GM19468 (cell line): ENCODE measurements around the gene ANKIB1.
"Not testable (repeated sequence)": the region's sequence is repeated elsewhere in the genome, so short reads cannot be mapped to it uniquely, and the experiment has no call there.

Experiments used
- ATAC-seq: cut with Tn5 transposase; IDR thresholded peaks from one replicate; pipeline ENCODE4 v1.9.1; 2021; ENCODE audit warnings: mild to moderate bottlenecking, moderate library complexity, moderate number of reproducible peaks; ENCODE audit not compliant: unreplicated experiment; ENCODE audit errors: extremely low read depth

The ANKIB1 gene

DNA sequence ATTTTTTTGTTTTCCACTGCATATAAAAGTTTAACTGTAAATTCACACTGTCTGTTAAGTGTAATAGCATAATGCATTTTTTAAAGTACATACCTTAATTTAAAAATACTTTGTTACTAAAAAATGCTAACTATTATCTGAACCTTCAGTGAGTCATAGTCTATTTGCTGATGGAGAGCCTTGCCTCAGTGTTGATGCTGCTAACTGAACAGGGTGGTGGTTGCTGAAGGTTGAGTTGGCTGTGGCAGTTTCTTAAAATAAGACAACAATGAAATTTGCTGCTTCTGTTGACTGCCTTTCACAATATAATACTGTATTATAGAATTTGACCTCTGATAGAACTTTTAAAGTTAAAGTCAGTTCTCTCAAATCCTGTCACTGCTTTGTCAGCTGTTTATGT lies 129.2 kb downstream of the ANKIB1 start:
- no peak for ATAC-seq

DNA sequence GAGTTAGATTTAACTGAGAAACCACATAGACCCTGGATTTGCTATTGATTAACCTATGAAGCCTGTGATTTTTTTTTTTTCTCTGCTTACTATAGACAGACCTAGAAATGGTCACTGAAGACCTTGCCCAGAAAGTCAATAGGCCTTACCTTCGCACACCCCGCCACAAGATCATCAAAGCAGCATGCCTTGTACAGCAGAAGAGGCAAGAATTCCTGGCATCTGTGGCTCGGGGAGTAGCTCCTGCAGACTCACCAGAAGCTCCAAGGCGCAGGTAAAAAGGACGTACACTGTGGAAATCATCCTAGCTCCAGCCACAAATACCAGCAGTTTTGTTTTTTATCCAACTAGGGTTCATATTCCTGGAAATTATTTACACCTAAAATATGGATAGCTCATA lies 145.3 kb downstream of the ANKIB1 start:
- no peak for ATAC-seq

DNA sequence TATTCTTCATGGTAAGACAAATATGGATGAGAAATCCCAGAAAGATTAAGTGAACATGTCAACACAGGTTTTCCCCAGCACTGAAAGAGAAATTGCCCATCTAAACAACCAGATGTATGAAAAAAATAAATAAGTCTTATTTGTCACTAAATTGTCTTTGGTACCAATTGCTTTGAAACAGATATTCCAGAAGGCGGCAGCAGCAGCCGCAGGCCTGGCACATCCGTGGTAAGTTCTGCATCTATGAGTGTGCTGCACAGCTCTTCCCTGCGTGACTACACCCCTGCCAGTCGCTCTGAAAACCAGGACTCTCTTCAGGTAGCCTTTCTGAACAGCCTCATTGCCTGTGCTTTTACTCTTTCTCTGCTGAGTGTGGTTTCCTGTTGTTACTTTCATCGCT lies 151.8 kb downstream of the ANKIB1 start:
- no peak for ATAC-seq

GRCh38 chr7:92400013-92400412 lies 154.2 kb downstream of the ANKIB1 start:
- no peak for ATAC-seq

DNA sequence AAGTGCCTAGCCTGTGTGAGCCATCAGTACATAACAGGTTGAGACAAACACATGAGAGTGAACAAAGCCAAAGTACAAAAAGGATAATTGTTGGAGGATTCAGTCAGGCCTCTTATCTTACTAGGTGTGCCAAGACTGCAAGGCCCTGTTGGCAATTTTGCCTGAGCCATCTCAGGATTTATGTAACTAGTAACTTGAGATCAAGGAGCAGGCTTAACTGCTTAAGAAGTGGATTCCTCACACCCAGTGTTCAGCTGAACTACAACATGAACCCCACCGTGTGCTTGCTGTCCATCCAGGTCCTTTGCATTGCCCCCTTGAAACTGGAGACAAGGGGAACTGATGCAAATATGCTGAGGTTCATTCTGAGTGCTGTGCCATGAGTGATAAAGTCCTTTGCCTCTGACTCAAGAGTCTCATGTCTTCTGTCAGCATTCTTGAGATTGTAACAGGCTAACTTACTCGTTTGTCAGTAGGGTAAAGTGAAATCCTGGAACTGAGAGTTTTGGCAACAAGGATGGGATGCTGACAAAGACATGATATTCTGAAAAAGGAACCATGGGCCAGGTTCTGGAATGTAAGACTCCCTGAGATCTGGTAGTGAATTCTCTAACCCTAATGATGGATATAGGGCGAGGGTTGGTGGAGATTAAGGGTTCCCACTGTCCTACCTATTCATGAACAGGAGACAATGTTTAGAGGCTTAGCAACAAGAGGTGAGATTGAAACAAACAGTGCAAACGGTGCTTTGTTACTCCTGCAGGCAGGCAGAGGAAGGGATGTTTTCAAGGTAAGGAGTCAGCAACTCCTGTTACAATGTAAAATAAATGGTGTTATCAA lies 157.4 kb downstream of the ANKIB1 start:
- no peak for ATAC-seq

DNA sequence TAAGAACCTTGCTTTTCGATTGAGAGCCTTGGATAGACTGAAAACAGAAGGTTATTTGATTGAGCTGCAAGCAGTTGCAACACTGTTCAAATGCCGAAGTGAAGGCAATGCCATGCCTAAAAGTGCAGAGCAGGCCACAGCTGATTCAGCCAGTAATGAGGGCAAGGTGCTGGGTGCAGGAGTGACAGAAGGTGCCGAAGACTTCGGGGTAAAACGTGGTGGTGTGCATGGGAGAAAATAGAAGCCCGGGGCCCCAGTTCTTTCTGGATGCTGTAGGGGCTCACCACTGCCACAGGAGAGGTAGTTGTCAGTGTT lies 157.9 kb downstream of the ANKIB1 start:
- ATAC-seq, result no peak

- ATAC-seq, result no peak
These were observed 158.4 kb downstream of the ANKIB1 start for GRCh38 chr7:92404170-92404614.

DNA sequence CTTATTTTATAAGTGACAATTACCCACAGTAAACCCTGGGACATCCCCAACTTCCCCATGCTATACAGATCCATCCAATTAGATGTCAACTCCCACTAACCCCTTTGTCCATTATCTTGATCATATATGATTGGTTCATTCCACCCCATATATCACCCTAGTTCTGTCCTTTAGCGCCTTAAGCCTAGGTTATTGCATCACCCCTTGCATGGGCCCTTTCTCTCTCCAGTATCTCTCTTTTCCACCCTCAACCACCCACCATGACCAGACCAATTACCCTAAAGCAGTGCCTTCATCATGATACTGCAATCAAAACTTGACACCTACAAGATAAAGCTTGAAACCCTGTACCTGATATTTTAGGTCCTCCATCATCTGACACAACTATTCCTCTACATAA lies 163.6 kb downstream of the ANKIB1 start:
- no peak for ATAC-seq

DNA sequence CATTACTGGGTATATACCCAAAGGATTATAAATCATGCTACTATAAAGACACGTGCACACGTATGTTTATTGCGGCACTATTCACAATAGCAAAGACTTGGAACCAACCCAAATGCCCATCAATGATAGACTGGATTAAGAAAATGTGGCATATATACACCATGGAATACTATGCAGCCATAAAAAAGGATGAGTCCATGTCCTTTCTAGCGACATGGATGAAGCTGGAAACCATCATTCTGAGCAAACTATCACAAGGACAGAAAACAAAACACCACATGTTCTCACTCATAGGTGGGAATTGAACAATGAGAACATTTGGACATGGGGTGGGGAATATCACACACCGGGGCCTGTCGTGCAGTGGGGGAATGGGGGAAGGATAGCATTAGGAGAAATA lies 164.4 kb downstream of the ANKIB1 start:
- ATAC-seq, result not testable (repeated sequence)

DNA sequence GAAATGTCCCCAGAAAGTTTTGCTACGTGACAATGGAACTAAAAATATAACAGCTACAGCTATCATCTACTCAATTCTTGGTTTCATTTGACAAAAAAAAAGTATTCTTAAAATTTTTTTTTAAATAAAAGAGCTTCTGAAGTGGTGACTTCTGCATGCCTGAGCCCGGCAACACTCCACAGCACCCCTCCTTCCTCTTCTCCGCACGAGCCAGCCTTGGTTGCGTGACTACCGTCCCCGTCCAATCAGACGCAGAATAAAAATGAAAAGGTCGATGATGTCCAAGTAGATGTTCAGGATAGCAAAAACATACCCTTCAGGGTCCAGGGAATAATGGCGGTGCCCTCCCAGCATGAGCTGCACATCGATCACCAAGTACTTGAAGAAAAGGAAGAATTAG lies 167.0 kb downstream of the ANKIB1 start:
- no peak for ATAC-seq

DNA sequence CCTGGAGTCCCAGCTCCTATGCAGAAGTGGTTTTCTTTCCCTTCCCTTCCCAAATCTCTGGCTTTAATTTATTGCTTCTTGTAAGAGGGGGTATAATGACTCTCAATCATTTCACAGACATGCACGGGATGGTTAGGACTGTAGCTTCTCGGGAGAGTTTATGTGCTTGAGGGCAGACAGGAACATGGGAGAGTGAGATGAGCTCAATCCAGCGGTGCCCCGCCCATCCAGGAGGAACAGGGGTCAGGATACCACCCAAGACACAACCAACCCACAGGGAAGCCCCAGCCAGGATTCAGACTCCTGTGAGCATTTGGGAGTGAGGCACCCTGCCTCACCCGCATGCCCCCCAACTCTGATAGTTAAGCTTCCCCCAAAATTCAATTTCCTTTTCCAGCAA lies 167.8 kb downstream of the ANKIB1 start:
- no peak for ATAC-seq

GRCh38 chr7:92415225-92415624 lies 169.5 kb downstream of the ANKIB1 start:
- no peak for ATAC-seq

DNA sequence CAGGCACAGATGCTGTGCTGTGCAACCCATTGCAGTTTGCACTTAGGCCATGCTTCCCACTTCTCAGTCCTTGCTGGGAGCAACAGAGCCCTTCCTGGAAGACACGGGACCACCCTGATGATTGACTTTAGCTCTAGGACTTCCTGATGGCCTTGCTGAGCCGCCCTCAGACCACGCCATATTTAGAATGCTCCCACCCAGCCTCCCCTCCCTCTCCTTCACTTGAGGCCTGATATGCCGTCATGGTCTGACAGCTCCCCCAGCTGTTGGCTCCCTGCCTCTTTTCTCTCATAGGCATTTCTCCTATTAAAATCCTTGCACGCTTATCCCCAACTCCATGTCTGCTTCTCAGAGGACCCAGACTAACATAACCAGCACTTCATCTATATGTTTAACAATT lies 172.1 kb downstream of the ANKIB1 start:
- ATAC-seq, result no peak

DNA sequence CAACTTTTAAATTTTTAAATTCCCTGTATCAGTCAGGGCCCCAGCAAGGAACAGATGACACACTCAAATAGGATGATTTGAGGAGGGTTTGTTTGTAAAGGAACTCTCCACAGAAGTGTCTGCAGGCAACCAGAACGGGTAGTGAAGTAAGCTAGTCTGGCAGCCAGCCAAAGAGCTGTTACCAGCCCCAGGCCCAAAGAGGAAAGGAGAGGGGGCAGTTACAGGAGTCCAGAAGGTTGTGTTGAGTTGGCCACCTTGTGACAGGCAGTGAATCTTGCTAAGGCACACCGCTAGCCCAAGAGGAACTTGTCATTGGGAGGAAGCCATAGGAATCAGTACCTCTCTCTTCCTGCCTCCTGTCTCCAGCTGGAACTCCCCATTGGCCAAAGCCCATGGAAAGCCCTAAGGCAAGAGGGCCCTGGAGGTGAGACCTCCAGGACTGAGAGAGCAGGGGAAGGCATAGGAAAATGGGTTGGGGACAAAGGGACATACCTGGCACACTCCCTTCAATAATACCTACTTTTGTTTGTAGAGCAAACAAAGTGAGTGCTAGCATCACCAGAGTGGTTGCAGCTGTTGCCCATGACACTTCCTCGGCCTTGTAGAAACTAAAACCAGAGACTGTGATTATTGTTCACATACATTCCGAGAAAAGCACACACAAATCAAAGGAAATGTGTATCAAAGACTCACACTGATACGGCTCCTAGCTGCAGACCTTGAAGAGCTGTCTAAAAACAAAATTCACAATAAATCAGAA lies 176.1 kb downstream of the ANKIB1 start:
- ATAC-seq, result no peak

GRCh38 chr7:92422926-92423325 lies 177.2 kb downstream of the ANKIB1 start:
- ATAC-seq, result no peak

- no peak for ATAC-seq
These were observed 177.9 kb downstream of the ANKIB1 start for GRCh38 chr7:92423710-92424131.

- no peak for ATAC-seq
These were observed 179.7 kb downstream of the ANKIB1 start for GRCh38 chr7:92425311-92425947.

DNA sequence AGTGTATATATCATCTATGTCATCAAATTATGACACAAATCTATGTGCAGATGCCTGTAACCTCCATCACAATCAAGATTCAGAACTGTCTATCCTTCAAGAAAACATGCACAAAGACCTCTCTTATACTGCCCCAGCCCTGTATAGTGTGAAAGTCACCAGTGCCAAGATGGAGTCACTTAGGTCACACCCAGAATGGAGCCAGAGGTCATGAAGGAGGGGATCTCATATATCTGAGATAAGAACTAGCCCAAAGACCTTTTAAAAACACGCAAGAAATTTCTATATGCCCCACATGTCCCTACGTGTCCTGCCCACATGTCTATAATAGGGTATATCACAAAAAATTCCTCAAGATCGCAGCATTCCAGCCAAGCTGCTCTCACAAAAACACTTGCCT lies 181.4 kb downstream of the ANKIB1 start:
- no peak for ATAC-seq

DNA sequence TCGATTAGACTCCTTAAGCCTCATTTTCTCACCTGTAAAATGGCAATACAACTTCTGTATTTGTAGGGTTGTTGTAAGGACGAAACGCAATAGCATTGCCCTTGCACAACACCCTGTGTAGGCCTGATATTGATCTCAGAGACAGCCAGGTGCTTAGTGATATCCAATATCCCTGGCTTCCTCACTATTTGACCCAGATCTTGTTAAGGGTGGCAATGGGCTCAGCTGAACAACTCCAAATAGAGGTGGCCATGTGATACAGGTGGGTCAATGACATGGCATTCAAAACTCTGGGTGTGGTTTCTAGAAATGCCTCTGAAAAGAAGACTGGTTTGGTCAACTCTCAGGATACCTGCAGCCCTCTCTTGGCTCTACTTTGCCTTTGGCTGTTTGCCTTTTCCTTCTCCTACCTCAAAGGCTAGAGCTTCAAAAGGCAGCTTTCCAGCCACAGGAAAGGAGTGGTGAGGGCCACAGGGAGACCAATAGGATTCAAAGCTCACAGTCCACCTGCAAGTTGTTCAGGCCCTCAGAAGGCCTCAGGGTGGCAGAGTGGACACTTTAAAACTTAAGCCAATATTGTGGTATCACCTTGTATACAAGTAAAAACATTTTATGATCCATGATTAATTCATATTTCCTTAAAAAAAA lies 186.6 kb downstream of the ANKIB1 start:
- ATAC-seq, result no peak

DNA sequence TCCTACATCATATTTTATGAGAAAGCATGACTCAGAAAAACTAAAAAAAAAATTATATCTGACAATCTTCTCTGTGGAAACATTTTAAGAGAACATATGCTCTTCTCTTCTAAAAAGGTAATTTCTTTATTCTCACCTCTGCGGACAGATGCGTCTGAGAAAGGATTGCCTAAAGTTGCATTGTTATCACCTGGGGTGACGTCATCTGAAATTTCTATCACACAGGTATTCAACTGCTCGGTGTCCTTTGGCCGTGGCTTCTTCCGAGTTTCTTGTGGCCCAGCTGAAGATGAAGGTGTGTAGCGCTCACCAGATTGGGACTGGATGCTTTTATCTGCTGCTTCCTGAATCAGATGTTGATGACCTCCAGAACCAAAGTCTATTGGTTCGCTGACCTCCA lies 187.2 kb downstream of the ANKIB1 start:
- no peak for ATAC-seq

DNA sequence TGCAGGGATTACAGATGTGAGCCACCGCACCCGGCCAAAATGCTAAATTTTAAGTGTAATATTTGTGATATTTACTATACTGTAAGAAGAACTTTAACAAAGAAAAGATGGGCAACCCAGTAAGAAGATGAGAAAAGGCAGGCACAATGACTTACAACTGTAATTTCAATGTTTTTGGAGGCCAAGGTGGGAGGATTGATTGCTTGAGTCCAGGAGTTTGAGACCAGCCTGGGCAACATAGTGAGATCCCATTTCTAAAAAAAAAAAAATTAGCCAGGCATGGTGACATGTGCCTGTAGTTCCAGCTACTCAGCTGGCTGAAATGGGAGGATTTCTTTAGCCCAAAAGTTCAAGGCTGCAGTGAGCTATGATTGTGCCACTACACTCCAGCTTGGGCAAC lies 189.8 kb downstream of the ANKIB1 start:
- ATAC-seq, result no peak
